GM04504 (cell line): Measurements from ENCODE around the gene WWOX.
"Not testable (repeated sequence)": the region's sequence is repeated elsewhere in the genome, so short reads cannot be mapped to it uniquely, and the experiment has no call there.

ENCODE experiments used
- DNase-seq: peaks from one replicate; pipeline ENCODE4 v3.0.0-alpha.2; 2012; ENCODE audit warnings: low read depth

WWOX gene

GRCh38 chr16:78099271-78100111, at the start of gene WWOX:
Gene WWOX (plus strand): TSS chr16:78099654.
- peak; percentile 96 for DNase-seq

GRCh38 chr16:78050734-78051400, 48.6 kb upstream of the WWOX start:
- no peak for DNase-seq

GRCh38 chr16:78057803-78058564, 41.5 kb upstream of the WWOX start:
- no peak for DNase-seq

GRCh38 chr16:78059806-78060205, 39.6 kb upstream of the WWOX start:
- DNase-seq = not testable (repeated sequence)

- no peak for DNase-seq
Observed at GRCh38 chr16:78060295-78060694, 39.2 kb upstream of the WWOX start.

- no peak for DNase-seq
Observed at GRCh38 chr16:78060809-78061208, 38.6 kb upstream of the WWOX start.

GRCh38 chr16:78065319-78065718, 34.1 kb upstream of the WWOX start:
- no peak for DNase-seq

GRCh38 chr16:78069913-78070312, 29.5 kb upstream of the WWOX start:
- no peak for DNase-seq

- no peak for DNase-seq
Observed at GRCh38 chr16:78072275-78072674, 27.2 kb upstream of the WWOX start.

- DNase-seq = no peak
Observed at GRCh38 chr16:78075800-78076199, 23.7 kb upstream of the WWOX start.

GRCh38 chr16:78081341-78081740, 18.1 kb upstream of the WWOX start:
- DNase-seq = no peak

GRCh38 chr16:78091419-78091818, 8.0 kb upstream of the WWOX start:
- no peak for DNase-seq

GRCh38 chr16:78092758-78093157, 6.7 kb upstream of the WWOX start:
- no peak for DNase-seq

GRCh38 chr16:78094166-78094565, 5.3 kb upstream of the WWOX start:
- no peak for DNase-seq

- no peak for DNase-seq
Observed at GRCh38 chr16:78094998-78095397, 4.5 kb upstream of the WWOX start.

GRCh38 chr16:78096386-78096785, 3.1 kb upstream of the WWOX start:
- no peak for DNase-seq

GRCh38 chr16:78097548-78097947, 1.9 kb upstream of the WWOX start:
- DNase-seq = no peak

- DNase-seq = no peak
Observed at GRCh38 chr16:78098087-78098486, 1.4 kb upstream of the WWOX start.

GRCh38 chr16:78098595-78099270, 721 bp upstream of the WWOX start:
- no peak for DNase-seq

GRCh38 chr16:78100112-78100467, 636 bp downstream of the WWOX start:
- DNase-seq = no peak

- no peak for DNase-seq
Observed at GRCh38 chr16:78102122-78102660, 2.7 kb downstream of the WWOX start.

GRCh38 chr16:78102865-78103264, 3.4 kb downstream of the WWOX start:
- no peak for DNase-seq
